NOMO-1 treated with dmso at 0.1 percent for 144 hours (cell line): Measurements from ENCODE around the gene TAAR6.
A peak's percentile ranks its signal among the peaks of the same experiment; 100 is the strongest.
"Not testable (repeated sequence)": the region's sequence is repeated elsewhere in the genome, so short reads cannot be mapped to it uniquely, and the experiment has no call there.

ENCODE experiments used
- DNase-seq: peaks from one replicate; lab custom pipeline; 2025; ENCODE audit not compliant: unreplicated experiment; lab: John Stamatoyannopoulos, UW

Gene TAAR6

DNA sequence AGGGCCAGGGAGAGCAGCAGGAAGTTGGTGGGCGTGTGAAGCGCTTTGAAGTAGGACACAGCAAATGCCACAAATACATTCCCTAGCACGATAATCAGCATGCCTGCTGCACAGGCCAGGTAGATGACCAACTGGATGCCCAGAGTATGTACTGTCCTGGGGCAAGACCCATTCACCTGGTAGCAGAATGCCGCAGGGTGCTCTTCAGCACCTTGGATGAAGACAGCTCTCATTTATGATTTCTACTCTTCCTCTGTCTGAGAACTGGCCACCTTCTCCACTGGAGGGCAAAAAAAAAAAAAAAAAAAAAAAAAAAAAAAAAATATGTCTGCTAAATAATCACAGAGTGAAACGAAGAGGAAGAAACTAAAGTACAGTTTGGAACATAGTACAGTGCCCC lies 19.3 kb downstream of the TAAR6 start, which contains the start of gene TAAR5:
TAAR5 (minus strand) TSS at position 288 of the 400 bp plus-strand sequence; CDS start at position 233, 55 bp downstream.
- DNase-seq: no peak

GRCh38 chr6:132590362-132590761 lies 20.2 kb downstream of the TAAR6 start:
- DNase-seq: no peak

DNA sequence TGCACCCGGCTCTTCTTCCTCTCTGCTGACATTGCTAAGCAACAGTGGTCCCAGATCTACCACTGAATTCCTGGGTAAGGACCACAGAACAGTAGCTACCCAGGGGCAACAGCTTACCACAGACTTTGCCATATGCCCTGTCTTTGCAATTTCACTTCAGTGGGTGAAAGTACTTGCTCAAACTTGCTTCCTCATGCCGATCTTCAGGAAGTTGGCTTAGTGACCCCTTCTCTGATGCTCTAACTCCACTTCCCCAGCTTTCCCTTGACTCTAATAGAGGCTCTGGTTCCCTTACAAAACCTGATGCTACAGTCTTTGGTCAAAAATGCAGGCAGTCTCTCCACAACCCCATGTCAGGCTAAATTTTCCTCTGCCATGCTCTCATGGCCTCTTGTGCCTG lies 22.7 kb downstream of the TAAR6 start:
- no peak for DNase-seq

DNA sequence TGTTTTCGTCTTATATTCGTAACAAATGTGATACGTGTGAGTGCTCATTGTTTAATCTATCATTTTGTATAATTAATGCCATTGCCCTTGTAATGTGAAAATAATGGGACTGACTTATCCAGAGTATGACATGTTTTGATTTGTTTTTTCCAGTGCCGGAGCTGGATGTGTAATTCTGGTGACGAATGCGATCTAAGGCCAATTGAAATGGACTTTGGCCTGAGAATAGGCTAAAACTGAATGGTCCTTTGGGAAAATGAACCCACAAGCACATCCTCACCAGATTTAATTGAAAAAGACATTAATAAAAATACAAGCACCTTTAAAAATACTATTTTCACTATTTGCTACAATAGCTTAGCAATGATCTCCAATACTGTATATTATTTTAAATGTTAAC lies 26.1 kb downstream of the TAAR6 start:
- DNase-seq: no peak

- peak; percentile 3 for DNase-seq
These were observed 28.4 kb downstream of the TAAR6 start for GRCh38 chr6:132598473-132598872.

GRCh38 chr6:132600900-132601299 lies 30.8 kb downstream of the TAAR6 start:
- not testable (repeated sequence) for DNase-seq

DNA sequence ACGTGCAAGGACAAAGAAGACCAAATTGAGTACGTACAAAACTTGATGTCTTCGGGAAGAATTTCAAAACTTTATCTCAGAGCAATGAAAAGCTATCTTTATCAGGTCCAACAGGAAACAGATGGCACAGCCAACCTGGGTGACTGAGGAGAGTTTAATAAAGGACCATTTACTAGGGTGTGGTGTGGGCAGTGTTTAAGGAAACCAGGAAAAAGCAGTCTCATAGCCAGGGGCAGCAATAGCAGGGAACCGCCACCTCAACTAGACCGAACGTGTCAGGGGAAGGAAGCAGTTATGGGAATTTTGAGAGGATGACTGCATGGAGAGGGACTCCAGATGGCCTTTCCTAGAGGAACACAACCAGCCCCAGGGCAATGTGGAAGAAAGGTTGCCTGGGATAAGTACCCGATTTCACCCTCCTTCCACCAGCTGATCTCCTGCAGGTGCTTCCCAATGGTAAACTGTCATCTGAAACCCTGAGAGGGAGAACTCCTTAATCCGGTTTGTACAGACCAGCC lies 34.6 kb downstream of the TAAR6 start:
- DNase-seq: no peak

GRCh38 chr6:132607544-132608233 lies 37.6 kb downstream of the TAAR6 start:
- no peak for DNase-seq

- DNase-seq: no peak
These were observed 41.5 kb downstream of the TAAR6 start for GRCh38 chr6:132611616-132612015.

DNA sequence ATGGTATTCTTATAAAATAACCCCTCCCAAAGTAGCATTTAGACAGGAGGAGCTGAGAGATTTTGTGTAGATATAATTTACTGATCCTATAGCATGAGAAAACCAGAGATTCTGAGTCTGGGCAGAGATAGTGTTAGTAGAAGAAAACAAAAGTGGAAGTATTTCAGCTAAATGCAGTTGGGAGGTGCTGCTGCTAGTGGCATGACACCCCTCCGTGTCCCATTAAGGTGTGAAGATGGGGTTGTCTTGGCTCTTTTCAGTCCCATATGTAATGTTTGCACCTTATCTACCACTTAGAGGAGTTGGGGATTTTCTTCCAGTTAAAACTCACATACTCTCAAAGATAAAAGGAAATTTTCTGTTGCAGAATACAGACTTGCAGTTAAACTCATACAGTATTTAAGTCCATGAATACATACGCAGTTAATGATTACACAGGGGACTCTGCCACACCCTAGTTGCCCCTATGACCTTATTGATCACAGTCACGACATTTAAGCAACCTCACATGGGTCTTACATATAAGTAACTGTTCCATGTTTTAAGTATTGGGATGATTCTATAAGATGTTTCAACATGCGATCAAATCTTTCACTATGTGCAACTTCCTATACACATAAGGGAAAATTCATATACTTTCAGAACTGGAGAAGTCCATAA lies 42.5 kb downstream of the TAAR6 start:
- DNase-seq: no peak

DNA sequence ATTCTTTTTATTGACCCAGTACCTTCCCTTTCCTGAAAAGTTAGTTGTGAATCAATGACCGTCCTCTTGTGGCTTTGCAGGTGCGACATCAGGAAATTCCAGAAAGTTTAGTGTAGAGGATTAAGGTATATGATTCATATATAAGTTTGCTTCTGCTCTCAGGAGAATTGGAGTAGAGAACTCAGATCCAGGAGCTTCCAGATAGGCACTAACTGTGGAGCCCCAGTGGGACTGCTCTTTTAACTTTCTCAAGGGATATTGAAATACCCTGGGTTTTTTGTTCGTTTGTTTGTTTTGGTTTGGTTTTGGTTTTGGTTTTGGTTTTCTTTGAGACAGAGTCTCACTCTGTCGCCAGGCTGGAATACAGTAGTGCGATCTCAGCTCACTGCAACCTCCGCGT lies 44.4 kb downstream of the TAAR6 start:
- no peak for DNase-seq

DNA sequence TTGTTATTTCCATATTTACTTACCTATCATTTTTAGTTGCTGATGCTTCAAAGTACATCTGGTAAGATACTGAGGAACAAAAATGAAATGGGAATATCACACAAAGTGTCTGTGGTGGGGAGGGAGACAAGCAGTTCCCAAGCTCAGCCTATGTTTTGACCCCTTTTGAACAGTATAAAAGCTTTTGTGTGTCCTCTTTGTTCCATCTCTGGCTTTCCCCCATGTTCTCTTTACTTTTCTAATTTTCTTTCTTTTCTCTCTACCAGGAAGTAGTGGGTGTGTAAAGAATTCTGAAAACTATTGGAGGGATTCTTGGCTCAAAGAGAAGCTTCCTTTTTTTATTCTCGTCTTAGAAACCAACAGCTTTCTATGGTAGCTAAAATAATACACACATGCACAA lies 46.6 kb downstream of the TAAR6 start:
- DNase-seq: no peak
